Loucy (cell line): ENCODE results near the gene MINK1.

Experiments
- H2AFZ ChIP-seq: fragments of 200-600 bp; sonication (generic); 2 replicates; pipeline ENCODE4 v1.6.0; 2016; ENCODE audit warnings: antibody characterized with exemption, mild to moderate bottlenecking, low read length, moderate library complexity
- H3F3A ChIP-seq: fragments of 200-600 bp; 2 replicates; pipeline ENCODE4 v1.6.0; 2016; ENCODE audit warnings: antibody characterized with exemption, low read depth, mild to moderate bottlenecking
- H3K27me3 ChIP-seq: fragments of 200-600 bp; sonication (generic); 2 replicates; pipeline ENCODE4 v1.6.1; 2014; ENCODE audit warnings: low read length, mild to moderate bottlenecking; ENCODE audit not compliant: insufficient read depth, poor library complexity, severe bottlenecking
- H3K36me3 ChIP-seq: fragments of 200-600 bp; sonication (generic); 2 replicates; pipeline ENCODE4 v1.6.1; 2016; ENCODE audit warnings: low read length; ENCODE audit not compliant: insufficient read depth
- H3K4me1 ChIP-seq: fragments of 200-600 bp; sonication (generic); 2 replicates; pipeline ENCODE4 v1.5.1; 2014; ENCODE audit warnings: low read length, mild to moderate bottlenecking; ENCODE audit not compliant: insufficient read depth, poor library complexity, severe bottlenecking
- H3K4me2 ChIP-seq: fragments of 200-600 bp; sonication (generic); 2 replicates; pipeline ENCODE4 v1.6.0; 2014; ENCODE audit warnings: antibody characterized with exemption, low read length, low read depth, mild to moderate bottlenecking; ENCODE audit not compliant: poor library complexity, severe bottlenecking
- H3K4me3 ChIP-seq: fragments of 200-600 bp; sonication (generic); 2 replicates; pipeline ENCODE4 v1.5.1; 2014; ENCODE audit warnings: low read length, mild to moderate bottlenecking, mixed read lengths; ENCODE audit not compliant: poor library complexity, severe bottlenecking
- H3K79me2 ChIP-seq: fragments of 200-600 bp; sonication (generic); 2 replicates; pipeline ENCODE4 v1.6.1; 2014; ENCODE audit warnings: low read length; ENCODE audit not compliant: insufficient read depth
- H3K9ac ChIP-seq: fragments of 200-600 bp; sonication (generic); 2 replicates; pipeline ENCODE4 v1.6.0; 2014; ENCODE audit warnings: mild to moderate bottlenecking, low read depth, low read length, moderate library complexity; ENCODE audit not compliant: poor library complexity, severe bottlenecking
- H3K9me2 ChIP-seq: fragments of 200-600 bp; sonication (generic); replicated peaks from 2 replicates; pipeline ENCODE4 v1.6.1; 2016; ENCODE audit warnings: low read depth, low read length, mixed read lengths
- H3K9me3 ChIP-seq: fragments of 200-600 bp; sonication (generic); 2 replicates; pipeline ENCODE4 v1.6.1; 2014; ENCODE audit warnings: mild to moderate bottlenecking, antibody characterized with exemption, low read length, low read depth; ENCODE audit not compliant: insufficient read depth
- H4K20me1 ChIP-seq: fragments of 200-600 bp; sonication (generic); 2 replicates; pipeline ENCODE4 v1.6.0; 2014; ENCODE audit warnings: antibody characterized with exemption, low read length, mild to moderate bottlenecking; ENCODE audit not compliant: insufficient read depth, poor library complexity, severe bottlenecking
- CTCF ChIP-seq: fragments of 200-600 bp; sonication (generic); conservative IDR thresholded peaks from 2 replicates; pipeline ENCODE4 v1.5.1; 2014; ENCODE audit warnings: mild to moderate bottlenecking, antibody characterized with exemption, low read length
- EZH2phosphoT487 ChIP-seq: fragments of 200-600 bp; IDR thresholded peaks from 2 replicates; pipeline ENCODE4 v1.6.1; 2018; ENCODE audit warnings: antibody characterized with exemption, mild to moderate bottlenecking, moderate library complexity, borderline replicate concordance

MINK1 gene

GRCh38 chr17:4879601-4880000 lies 46.5 kb downstream of the MINK1 start:
- no peaks in the 10 kb centered on the region for H3K27me3 ChIP-seq
- no peak for TF ChIP-seq CTCF
- TF ChIP-seq EZH2phosphoT487 = no peak
- no peaks in the 10 kb centered on the region for H3K9me3 ChIP-seq
- peaks cover 26% of the 10 kb centered on the region; the same call in 1 of the 2 replicates for H3K36me3 ChIP-seq
- H2AFZ ChIP-seq = no peak overlapping the region
- H4K20me1 ChIP-seq = no peaks in the 10 kb centered on the region
- H3K4me3 ChIP-seq = no peak overlapping the region
- H3K9ac ChIP-seq = no peak overlapping the region
- H3K4me2 ChIP-seq = no peak overlapping the region
- no peaks in the 10 kb centered on the region for H3F3A ChIP-seq
- no peaks in the 10 kb centered on the region for H3K9me2 ChIP-seq
- no peaks in the 10 kb centered on the region for H3K4me1 ChIP-seq
- H3K79me2 ChIP-seq = no peaks in the 10 kb centered on the region

GRCh38 chr17:4880857-4881256 lies 47.7 kb downstream of the MINK1 start:
- Histone ChIP-seq H3K27me3 (no peaks in the 10 kb centered on the region), H3F3A (no peaks in the 10 kb centered on the region), H3K9me2 (no peaks in the 10 kb centered on the region), H3K9ac (no peak overlapping the region), H4K20me1 (no peaks in the 10 kb centered on the region), H3K4me3 (no peak overlapping the region), H3K4me1 (no peaks in the 10 kb centered on the region), H2AFZ (no peak overlapping the region), H3K9me3 (no peaks in the 10 kb centered on the region), H3K79me2 (no peaks in the 10 kb centered on the region), H3K36me3 (peaks cover 38% of the 10 kb centered on the region; the same call in 1 of the 2 replicates), H3K4me2 (no peak overlapping the region)
- TF ChIP-seq EZH2phosphoT487 (no peak), CTCF (no peak)

GRCh38 chr17:4881761-4882555 lies 48.8 kb downstream of the MINK1 start:
- H3K9ac ChIP-seq = no peak overlapping the region
- H3K4me3 ChIP-seq = no peak overlapping the region
- peak; percentile 90 for TF ChIP-seq CTCF
- no peak for TF ChIP-seq EZH2phosphoT487
- no peaks in the 10 kb centered on the region for H3K27me3 ChIP-seq
- no peak overlapping the region for H3K4me2 ChIP-seq
- H2AFZ ChIP-seq = no peak overlapping the region
- H3K9me2 ChIP-seq = no peaks in the 10 kb centered on the region
- no peaks in the 10 kb centered on the region for H3K4me1 ChIP-seq
- no peaks in the 10 kb centered on the region for H3K9me3 ChIP-seq
- no peaks in the 10 kb centered on the region for H4K20me1 ChIP-seq
- H3K79me2 ChIP-seq = no peaks in the 10 kb centered on the region
- peaks cover 49% of the 10 kb centered on the region; the same call in 1 of the 2 replicates for H3K36me3 ChIP-seq
- H3F3A ChIP-seq = no peaks in the 10 kb centered on the region
